GM23338 (cell line): Measurements from ENCODE around the gene RYR3. TPM values are rescaled to one million over a fixed set of nuclear protein-coding genes. Genes with fewer than 3 reads are reported as not detected.

ENCODE experiments used
- ATAC-seq: fragments of 200-7000 bp; cut with Tn5 transposase; 3 replicates; pipeline ENCODE4 v1.9.1; 2020
- DNase-seq: peaks from one replicate; pipeline ENCODE4 v3.0.0-alpha.2; 2015; ENCODE audit warnings: low spot score
- H2AFZ ChIP-seq: fragments of 200-600 bp; sonication (generic); 2 replicates; pipeline ENCODE4 v1.8.0; 2016; ENCODE audit warnings: antibody characterized with exemption, mild to moderate bottlenecking, moderate library complexity
- H3F3A ChIP-seq: fragments of 200-600 bp; sonication (generic); replicated peaks from 2 replicates; pipeline ENCODE4 v1.8.0; 2017; ENCODE audit warnings: antibody characterized with exemption, mixed run types, low read depth
- H3K27ac ChIP-seq: fragments of 200-600 bp; sonication (generic); 2 replicates; pipeline ENCODE4 v1.6.1; 2016; ENCODE audit warnings: low read depth
- H3K27me3 ChIP-seq: fragments of 200-600 bp; sonication (generic); 2 replicates; pipeline ENCODE4 v1.8.0; 2016; ENCODE audit warnings: mild to moderate bottlenecking, mixed run types, moderate library complexity; ENCODE audit not compliant: insufficient read depth
- H3K36me3 ChIP-seq: fragments of 200-600 bp; sonication (generic); 2 replicates; pipeline ENCODE4 v1.8.0; 2016; ENCODE audit warnings: mild to moderate bottlenecking; ENCODE audit not compliant: insufficient read depth
- H3K4me1 ChIP-seq: fragments of 200-600 bp; sonication (generic); 2 replicates; pipeline ENCODE4 v1.8.0; 2016; ENCODE audit warnings: mild to moderate bottlenecking, moderate library complexity; ENCODE audit not compliant: insufficient read depth
- H3K4me2 ChIP-seq: fragments of 200-600 bp; sonication (generic); 2 replicates; pipeline ENCODE4 v1.7.1; 2017; ENCODE audit warnings: mixed run types
- H3K4me3 ChIP-seq: fragments of 200-600 bp; sonication (generic); 2 replicates; pipeline ENCODE4 v1.6.1; 2016; ENCODE audit warnings: mixed run types
- H3K79me2 ChIP-seq: fragments of 200-600 bp; sonication (generic); replicated peaks from 2 replicates; pipeline ENCODE4 v1.8.0; 2017; ENCODE audit warnings: mild to moderate bottlenecking; ENCODE audit not compliant: insufficient read depth
- H3K9me2 ChIP-seq: fragments of 200-600 bp; sonication (generic); 2 replicates; pipeline ENCODE4 v1.8.0; 2017; ENCODE audit not compliant: insufficient read depth
- H4K20me1 ChIP-seq: fragments of 200-600 bp; sonication (generic); replicated peaks from 2 replicates; pipeline ENCODE4 v1.8.0; 2017; ENCODE audit warnings: mild to moderate bottlenecking; ENCODE audit not compliant: insufficient read depth
- H3K27ac Mint-ChIP-seq: 2 replicates; pipeline ENCODE4 v1.8.0; 2020; ENCODE audit warnings: inconsistent platforms, mild to moderate bottlenecking, moderate library complexity, mixed read lengths
- H3K27me3 Mint-ChIP-seq: 3 replicates; pipeline ENCODE4 v1.8.0; 2022; ENCODE audit warnings: low read depth, mild to moderate bottlenecking, moderate library complexity, mixed read lengths, inconsistent platforms; ENCODE audit not compliant: insufficient read depth, poor library complexity
- H3K36me3 Mint-ChIP-seq: 3 replicates; pipeline ENCODE4 v1.8.0; 2021; ENCODE audit warnings: low read depth, mild to moderate bottlenecking, inconsistent platforms, moderate library complexity, mixed read lengths
- H3K4me1 Mint-ChIP-seq: 3 replicates; pipeline ENCODE4 v1.8.0; 2020; ENCODE audit warnings: mild to moderate bottlenecking, inconsistent platforms, mixed read lengths
- H3K4me3 Mint-ChIP-seq: 3 replicates; pipeline ENCODE4 v1.8.0; 2021; ENCODE audit warnings: moderate library complexity, mild to moderate bottlenecking, inconsistent platforms, mixed read lengths
- H3K9me3 Mint-ChIP-seq: 3 replicates; pipeline ENCODE4 v1.8.0; 2020; ENCODE audit warnings: moderate library complexity, mild to moderate bottlenecking, inconsistent platforms, mixed read lengths
- ETS1 ChIP-seq: IDR thresholded peaks from 2 replicates; pipeline ENCODE4 v1.6.1; 2016; ENCODE audit warnings: antibody characterized with exemption
- EZH2phosphoT487 ChIP-seq: fragments of 200-600 bp; sonication (generic); IDR thresholded peaks from one replicate; pipeline ENCODE4 v1.8.1; 2018; ENCODE audit warnings: antibody characterized with exemption; ENCODE audit not compliant: unreplicated experiment
- NANOG ChIP-seq: IDR thresholded peaks from 2 replicates; pipeline ENCODE4 v1.6.1; 2016; ENCODE audit warnings: antibody characterized with exemption, borderline replicate concordance
- ZNF114 ChIP-seq: fragments of 250-450 bp; sonication (Bioruptor Pico); IDR thresholded peaks from 2 replicates; pipeline ENCODE4 v1.5.0; 2020; ENCODE audit warnings: mild to moderate bottlenecking, moderate library complexity
- ZNF331 ChIP-seq: fragments of 250-450 bp; sonication (Bioruptor Pico); IDR thresholded peaks from 2 replicates; pipeline ENCODE4 v1.5.0; 2020; ENCODE audit warnings: low read depth, mild to moderate bottlenecking, moderate library complexity
- ZNF462 ChIP-seq: fragments of 250-450 bp; sonication (Bioruptor Pico); IDR thresholded peaks from 2 replicates; pipeline ENCODE4 v1.5.0; 2020; ENCODE audit warnings: mild to moderate bottlenecking, moderate library complexity
- polyA plus RNA-seq: library from polyadenylated mRNA; unstranded; fragments of >200 nt; fragmentation: Nextera tagmentation; extraction: Ambion mirVana; gene quantifications from 2 replicates; pipeline ENCODE4 v1.2.1, GENCODE V29; 2016
- total RNA-seq: library from RNA; depleted of rRNA; stranded (reverse); fragments of >200 nt; shearing (Covaris generic); gene quantifications from 2 replicates; pipeline ENCODE4 v1.2.3, GENCODE V29; 2014

The RYR3 gene
- total and polyA plus RNA-seq, 2 experiments from 2014 or later, result 1.1 to 1.2 TPM

- TF ChIP-seq ETS1, result no peak
- H3K9me2 ChIP-seq, result 0 out of 2 replicates have a peak, but pooled peaks cover 6% of the 10 kb centered on the region
- DNase-seq (no peak), ATAC-seq (no peak)
- no peak overlapping the region for H3K4me3 ChIP-seq
- H3K4me2 ChIP-seq, result no peak overlapping the region
- H2AFZ ChIP-seq, result no peak overlapping the region
- H3K27me3 Mint-ChIP-seq, result no peaks in the 10 kb centered on the region
- peaks cover 18% of the 10 kb centered on the region for H3K4me1 Mint-ChIP-seq
- no peak overlapping the region for H3K4me3 Mint-ChIP-seq
- no peaks in the 10 kb centered on the region for H3K4me1 ChIP-seq
- no peak overlapping the region for H3K27ac Mint-ChIP-seq
- H3K36me3 Mint-ChIP-seq, result no peaks in the 10 kb centered on the region
- no peaks in the 10 kb centered on the region for H3K36me3 ChIP-seq
- H3K27me3 ChIP-seq, result no peaks in the 10 kb centered on the region
- H3K9me3 Mint-ChIP-seq, result no peaks in the 10 kb centered on the region
- no peak overlapping the region for H3K27ac ChIP-seq
- no peaks in the 10 kb centered on the region for H4K20me1 ChIP-seq
- H3K79me2 ChIP-seq, result no peaks in the 10 kb centered on the region
- no peaks in the 10 kb centered on the region for H3F3A ChIP-seq
Observed at GRCh38 chr15:33503681-33504080, 192.9 kb downstream of the RYR3 start.

GRCh38 chr15:33506781-33507296 lies 196.1 kb downstream of the RYR3 start:
- no peaks in the 10 kb centered on the region for H3K79me2 ChIP-seq
- TF ChIP-seq ETS1 (no peak), ZNF462 (CRISPR knock-in tag) (peak; percentile 40; the same call in 1 of the 2 replicates), ZNF331 (CRISPR knock-in tag) (no peak), NANOG (peak; percentile 44; the same call in 1 of the 2 replicates), ZNF114 (CRISPR knock-in tag) (no peak), EZH2phosphoT487 (no peak)
- no peak overlapping the region for H3K4me3 ChIP-seq
- ATAC-seq (peak; percentile 75), DNase-seq (peak; percentile 65)
- peaks cover 18% of the 10 kb centered on the region for H3K4me1 Mint-ChIP-seq
- H3K4me2 ChIP-seq, result peak overlapping the region; percentile 28
- peak overlapping the region; percentile 84 for H3K27ac ChIP-seq
- H3K27me3 ChIP-seq, result no peaks in the 10 kb centered on the region
- no peaks in the 10 kb centered on the region for H3K27me3 Mint-ChIP-seq
- H3K4me1 ChIP-seq, result no peaks in the 10 kb centered on the region
- H3K4me3 Mint-ChIP-seq, result no peak overlapping the region; the same call in 2 of the 3 replicates
- peak overlapping the region; percentile 90; the same call in 1 of the 2 replicates for H3K27ac Mint-ChIP-seq
- H4K20me1 ChIP-seq, result no peaks in the 10 kb centered on the region
- no peaks in the 10 kb centered on the region for H3K36me3 Mint-ChIP-seq
- no peaks in the 10 kb centered on the region for H3K9me3 Mint-ChIP-seq
- H3F3A ChIP-seq, result no peaks in the 10 kb centered on the region
- no peaks in the 10 kb centered on the region for H3K36me3 ChIP-seq
- 0 out of 2 replicates have a peak, but pooled peaks cover 6% of the 10 kb centered on the region for H3K9me2 ChIP-seq
- H2AFZ ChIP-seq, result no peak overlapping the region
